Keratinocyte (primary cell): ENCODE data around the gene CD55. TPM values are rescaled to one million over a fixed set of nuclear protein-coding genes. Genes with fewer than 3 reads are reported as not detected.

Experiments used
- DNase-seq: peaks from one replicate; pipeline ENCODE4 v3.0.0-alpha.2; 2011; ENCODE audit warnings: low read depth, missing footprints, low spot score
- FAIRE-seq: peaks from 2 replicates; lab custom pipeline; 2011; peaks lifted over from hg19 to GRCh38; lab: Jason Lieb, UNC
- H2AFZ ChIP-seq: 2 replicates; pipeline ENCODE4 v1.6.0; 2012; ENCODE audit warnings: low read length, control low read depth, inconsistent platforms; ENCODE audit not compliant: control insufficient read depth
- H3K27ac ChIP-seq: 2 replicates; pipeline ENCODE4 v1.5.1; 2011; ENCODE audit warnings: low read length; ENCODE audit not compliant: control insufficient read depth, insufficient read depth
- H3K27me3 ChIP-seq: 3 replicates; pipeline ENCODE4 v1.6.0; 2011; ENCODE audit warnings: low read length; ENCODE audit not compliant: control insufficient read depth, insufficient read depth; ENCODE audit errors: extremely low read depth
- H3K36me3 ChIP-seq, 2 experiments: 2 replicates in 1 of 2; 3 replicates in 1 of 2; pipeline ENCODE4 v1.5.1; 2011; ENCODE audit warnings: low read length in 2 of 2, mild to moderate bottlenecking in 1 of 2; ENCODE audit not compliant: control insufficient read depth in 2 of 2, insufficient read depth in 2 of 2; ENCODE audit errors: extremely low read depth in 1 of 2
- H3K4me1 ChIP-seq: 3 replicates; pipeline ENCODE4 v1.5.1; 2011; ENCODE audit warnings: low read length; ENCODE audit not compliant: control insufficient read depth, insufficient read depth; ENCODE audit errors: extremely low read depth
- H3K4me2 ChIP-seq: 3 replicates; pipeline ENCODE4 v1.6.0; 2011; ENCODE audit warnings: low read depth, low read length; ENCODE audit not compliant: control insufficient read depth, insufficient read depth; ENCODE audit errors: extremely low read depth
- H3K4me3 ChIP-seq, 3 experiments: fragments of 200-600 bp in 1 of 3; sonication (generic) in 1 of 3; 2 replicates in 2 of 3; 3 replicates in 1 of 3; pipeline ENCODE4 v1.5.1; 2011 to 2016; ENCODE audit warnings: low read length in 3 of 3, mild to moderate bottlenecking in 3 of 3, control low read depth in 2 of 3, inconsistent platforms in 1 of 3, low read depth in 1 of 3, mixed read lengths in 1 of 3, mixed run types in 1 of 3, moderate library complexity in 1 of 3; ENCODE audit not compliant: control insufficient read depth in 2 of 3, insufficient read depth in 2 of 3; ENCODE audit errors: extremely low read depth in 1 of 3
- H3K79me2 ChIP-seq: 2 replicates; pipeline ENCODE4 v1.6.0; 2012; ENCODE audit warnings: low read length; ENCODE audit not compliant: control insufficient read depth, insufficient read depth
- H3K9ac ChIP-seq: 3 replicates; pipeline ENCODE4 v1.6.0; 2011; ENCODE audit warnings: low read length; ENCODE audit not compliant: control insufficient read depth, insufficient read depth; ENCODE audit errors: extremely low read depth
- H3K9me1 ChIP-seq: 3 replicates; pipeline ENCODE4 v1.6.0; 2011; ENCODE audit warnings: low read length; ENCODE audit not compliant: control insufficient read depth, insufficient read depth; ENCODE audit errors: extremely low read depth
- H3K9me3 ChIP-seq: 2 replicates; pipeline ENCODE4 v1.5.1; 2012; ENCODE audit warnings: low read depth, low read length; ENCODE audit not compliant: control insufficient read depth
- H4K20me1 ChIP-seq: 3 replicates; pipeline ENCODE4 v1.6.0; 2011; ENCODE audit warnings: low read length; ENCODE audit not compliant: control insufficient read depth, insufficient read depth; ENCODE audit errors: extremely low read depth
- EZH2 ChIP-seq: IDR thresholded peaks from one replicate; pipeline ENCODE4 v1.6.1; 2012; ENCODE audit warnings: inconsistent platforms, mild to moderate bottlenecking, low read length, moderate library complexity
- dilution Hi-C: fragments of 300-500 bp; cut with MboI; formaldehyde crosslinking; loops from one replicate; pipeline ENCODE4 v1.7.0; 2020; ENCODE audit warnings: low sequenced_read_pairs; ENCODE audit not compliant: extremely low pct_ligation_motif_present
- polyA plus RNA-seq, 5 experiments: library from polyadenylated mRNA; depleted of rRNA in 3 of 5; stranded (reverse) in 3 of 5; stranded (forward) in 1 of 5; unstranded in 1 of 5; fragments of >200 nt; gene quantifications; 1 replicate in 1 of 5; 2 replicates in 3 of 5; 3 replicates in 1 of 5; pipeline versions ENCODE4 v1.2.1 to v1.2.3, GENCODE V29; 2011 to 2012; ENCODE audit warnings: missing spikeins in 2 of 5, low read depth in 1 of 5, low replicate concordance in 1 of 5
- TF ChIP-seq, protein P1 (sequence below), 3 experiments: IDR thresholded peaks in 1 of 3; conservative IDR thresholded peaks in 1 of 3; optimal IDR thresholded peaks in 1 of 3; 2 replicates in 2 of 3; 3 replicates in 1 of 3; pipeline versions ENCODE3 to v1.5.1; 2011; ENCODE audit warnings: low read length in 3 of 3, mild to moderate bottlenecking in 3 of 3, moderate library complexity in 2 of 3, control low read depth in 1 of 3, inconsistent platforms in 1 of 3; ENCODE audit not compliant: insufficient read depth in 2 of 3; ENCODE audit errors: extremely low read depth in 1 of 3

The CD55 gene
- polyA plus RNA-seq, 1 donor (not counting 4 experiments of a cell fraction or from before 2014, with no cell fraction given): 37.3 TPM

DNA sequence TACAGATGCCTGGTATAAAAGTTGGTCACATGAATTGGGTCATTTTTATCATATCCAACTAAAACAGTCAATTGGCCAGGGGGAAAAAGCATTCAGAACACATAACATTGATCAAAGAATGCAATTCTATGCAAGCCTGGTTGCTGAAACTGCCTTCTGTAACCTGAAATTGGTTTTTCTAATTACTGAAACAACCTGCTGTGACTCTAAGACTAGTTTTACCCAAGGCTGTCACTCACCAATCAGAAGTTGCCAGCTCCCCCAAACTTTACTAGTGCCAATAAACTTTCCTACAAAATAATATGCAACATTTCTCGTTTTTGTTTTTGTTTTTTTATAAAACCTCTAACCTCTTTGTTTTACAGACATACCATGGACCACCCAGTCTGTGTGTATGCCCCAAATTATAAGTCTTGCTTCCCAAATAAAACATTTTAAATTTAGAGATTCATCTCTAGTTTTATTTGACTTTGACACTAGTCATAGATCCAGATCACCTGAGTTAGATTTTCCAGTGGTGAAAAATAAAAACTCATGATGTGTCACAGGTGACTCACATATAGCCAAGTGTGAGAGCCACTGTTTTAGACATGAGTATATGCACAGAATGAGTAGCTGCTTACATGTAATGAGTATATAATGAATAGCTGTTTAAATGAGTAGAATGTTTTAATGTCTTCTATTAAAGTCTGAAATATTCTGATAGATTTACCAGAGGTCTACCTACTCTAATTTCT is 68.4 kb downstream of the CD55 start:
- H3K4me2 ChIP-seq: peak overlapping the region; percentile 61
- peak; percentile 69 for DNase-seq
- H2AFZ ChIP-seq: peak overlapping the region; percentile 73
- peak overlapping the region; percentile 82 for H3K27ac ChIP-seq
- H3K4me3 ChIP-seq: peak overlapping the region in 1 of 3 experiments; percentile 11
- H4K20me1 ChIP-seq: no peaks in the 10 kb centered on the region
- H3K9ac ChIP-seq: peak overlapping the region; percentile 62
- no peaks in the 10 kb centered on the region for H3K36me3 ChIP-seq
- no peaks in the 10 kb centered on the region for H3K9me3 ChIP-seq
- no peaks in the 10 kb centered on the region for H3K27me3 ChIP-seq
- FAIRE-seq: peak; percentile 68
- peaks cover 32% of the 10 kb centered on the region for H3K4me1 ChIP-seq
- no peaks in the 10 kb centered on the region for H3K9me1 ChIP-seq
- dilution Hi-C loops: no loop called here
- H3K79me2 ChIP-seq: no peaks in the 10 kb centered on the region
- TF ChIP-seq EZH2: no peak
- TF ChIP-seq, protein P1, sequence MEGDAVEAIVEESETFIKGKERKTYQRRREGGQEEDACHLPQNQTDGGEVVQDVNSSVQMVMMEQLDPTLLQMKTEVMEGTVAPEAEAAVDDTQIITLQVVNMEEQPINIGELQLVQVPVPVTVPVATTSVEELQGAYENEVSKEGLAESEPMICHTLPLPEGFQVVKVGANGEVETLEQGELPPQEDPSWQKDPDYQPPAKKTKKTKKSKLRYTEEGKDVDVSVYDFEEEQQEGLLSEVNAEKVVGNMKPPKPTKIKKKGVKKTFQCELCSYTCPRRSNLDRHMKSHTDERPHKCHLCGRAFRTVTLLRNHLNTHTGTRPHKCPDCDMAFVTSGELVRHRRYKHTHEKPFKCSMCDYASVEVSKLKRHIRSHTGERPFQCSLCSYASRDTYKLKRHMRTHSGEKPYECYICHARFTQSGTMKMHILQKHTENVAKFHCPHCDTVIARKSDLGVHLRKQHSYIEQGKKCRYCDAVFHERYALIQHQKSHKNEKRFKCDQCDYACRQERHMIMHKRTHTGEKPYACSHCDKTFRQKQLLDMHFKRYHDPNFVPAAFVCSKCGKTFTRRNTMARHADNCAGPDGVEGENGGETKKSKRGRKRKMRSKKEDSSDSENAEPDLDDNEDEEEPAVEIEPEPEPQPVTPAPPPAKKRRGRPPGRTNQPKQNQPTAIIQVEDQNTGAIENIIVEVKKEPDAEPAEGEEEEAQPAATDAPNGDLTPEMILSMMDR (optimal IDR thresholded peaks at IDR 0.05 in 1 of 3, IDR thresholded peaks at IDR 0.05 in 1 of 3, conservative IDR thresholded peaks at IDR 0.05 in 1 of 3; ENCODE audit: extremely low read depth in 1 of 3, insufficient read depth in 2 of 3, low read length in 3 of 3): no peak

DNA sequence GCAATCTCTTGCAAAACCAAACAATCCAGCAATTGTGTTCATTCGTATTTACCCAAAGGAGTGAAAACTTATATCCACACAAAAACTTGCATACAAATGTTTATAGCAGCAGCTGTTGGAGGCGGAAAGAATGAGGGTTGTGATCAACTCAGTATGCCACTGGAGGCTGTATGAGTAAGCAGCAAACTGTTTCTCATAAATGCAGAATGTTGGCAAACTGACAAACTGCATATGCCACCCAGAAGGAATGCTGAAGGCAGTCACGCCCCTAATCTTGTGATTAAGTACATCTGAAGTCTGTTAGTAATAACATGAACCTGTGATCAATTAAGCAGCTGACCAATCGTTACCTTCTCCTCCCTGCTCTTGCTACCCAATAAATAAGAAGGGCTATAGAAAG is 72.1 kb downstream of the CD55 start:
- Histone ChIP-seq H3K27me3 (no peaks in the 10 kb centered on the region), H3K4me3 (no peak overlapping the region), H2AFZ (no peak overlapping the region), H3K9me3 (no peaks in the 10 kb centered on the region), H3K4me2 (peak overlapping the region; percentile 49), H3K4me1 (peaks cover 32% of the 10 kb centered on the region), H3K79me2 (no peaks in the 10 kb centered on the region), H4K20me1 (no peaks in the 10 kb centered on the region), H3K9me1 (no peaks in the 10 kb centered on the region), H3K36me3 (no peaks in the 10 kb centered on the region), H3K9ac (peak overlapping the region; percentile 41), H3K27ac (peak overlapping the region; percentile 70)
- dilution Hi-C loops: no loop called here
- DNase-seq: peak; percentile 88
- peak; percentile 99 for FAIRE-seq
- TF ChIP-seq, protein P1 (optimal IDR thresholded peaks at IDR 0.05 in 1 of 3, IDR thresholded peaks at IDR 0.05 in 1 of 3, conservative IDR thresholded peaks at IDR 0.05 in 1 of 3; ENCODE audit: extremely low read depth in 1 of 3, insufficient read depth in 2 of 3, low read length in 3 of 3): no peak
- no peak for TF ChIP-seq EZH2
